Right lobe of liver (tissue), 4 donors: ENCODE results near the gene SLC38A8.

ENCODE experiments used
- POLR2A ChIP-seq: fragments of 450-650 bp; IDR thresholded peaks from one replicate; pipeline ENCODE4 v1.6.1; 2017; ENCODE audit warnings: antibody characterized with exemption, mild to moderate bottlenecking
- TF ChIP-seq, protein P1 (sequence below), 4 donors: fragments of 200-600 bp in 3 of 4; fragments of 450-650 bp in 1 of 4; IDR thresholded peaks; one replicate each; pipeline versions ENCODE4 v1.5.1 to v1.8.0; 2016 to 2022; ENCODE audit warnings: antibody characterized with exemption in 4 of 4, mild to moderate bottlenecking in 2 of 4
- donor health status: DM: no; HTN: no; CAD: no.
- donor health status: DM: no; HTN: no; CAD: no.
- donor health status: DM: no; HTN: yes; CAD: no.

DNA sequence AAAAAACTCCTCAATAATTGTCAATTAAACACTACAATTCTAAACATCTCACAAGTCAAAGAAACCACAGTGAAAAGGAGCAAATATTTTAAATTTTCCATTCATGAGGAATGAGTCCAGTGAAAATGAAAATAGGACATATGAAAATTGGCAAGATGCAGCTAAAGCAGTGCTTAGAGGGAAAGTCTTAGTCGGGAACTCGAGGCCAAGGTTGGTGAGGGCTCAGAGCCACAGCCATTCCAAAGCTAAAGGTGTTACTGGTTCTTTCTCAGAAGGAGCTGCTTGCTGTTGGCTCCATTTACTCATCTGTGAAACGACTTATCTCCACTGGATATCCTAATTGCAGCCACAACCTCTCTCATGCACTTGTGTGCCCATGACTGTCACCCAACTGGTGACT, 6.5 kb downstream of the SLC38A8 start:
- TF ChIP-seq POLR2A, result no peak
- TF ChIP-seq, protein P1, sequence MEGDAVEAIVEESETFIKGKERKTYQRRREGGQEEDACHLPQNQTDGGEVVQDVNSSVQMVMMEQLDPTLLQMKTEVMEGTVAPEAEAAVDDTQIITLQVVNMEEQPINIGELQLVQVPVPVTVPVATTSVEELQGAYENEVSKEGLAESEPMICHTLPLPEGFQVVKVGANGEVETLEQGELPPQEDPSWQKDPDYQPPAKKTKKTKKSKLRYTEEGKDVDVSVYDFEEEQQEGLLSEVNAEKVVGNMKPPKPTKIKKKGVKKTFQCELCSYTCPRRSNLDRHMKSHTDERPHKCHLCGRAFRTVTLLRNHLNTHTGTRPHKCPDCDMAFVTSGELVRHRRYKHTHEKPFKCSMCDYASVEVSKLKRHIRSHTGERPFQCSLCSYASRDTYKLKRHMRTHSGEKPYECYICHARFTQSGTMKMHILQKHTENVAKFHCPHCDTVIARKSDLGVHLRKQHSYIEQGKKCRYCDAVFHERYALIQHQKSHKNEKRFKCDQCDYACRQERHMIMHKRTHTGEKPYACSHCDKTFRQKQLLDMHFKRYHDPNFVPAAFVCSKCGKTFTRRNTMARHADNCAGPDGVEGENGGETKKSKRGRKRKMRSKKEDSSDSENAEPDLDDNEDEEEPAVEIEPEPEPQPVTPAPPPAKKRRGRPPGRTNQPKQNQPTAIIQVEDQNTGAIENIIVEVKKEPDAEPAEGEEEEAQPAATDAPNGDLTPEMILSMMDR (IDR thresholded peaks at IDR 0.05), result no peak
